ENCODE data around the gene ZSWIM2. TPM values are rescaled to one million over a fixed set of nuclear protein-coding genes. Genes with fewer than 3 reads are reported as not detected.
"Not testable (repeated sequence)": the region's sequence is repeated elsewhere in the genome, so short reads cannot be mapped to it uniquely, and the experiment has no call there.

The ZSWIM2 gene
- total RNA-seq, 1 donor from 2014 or later = not detected

DNA sequence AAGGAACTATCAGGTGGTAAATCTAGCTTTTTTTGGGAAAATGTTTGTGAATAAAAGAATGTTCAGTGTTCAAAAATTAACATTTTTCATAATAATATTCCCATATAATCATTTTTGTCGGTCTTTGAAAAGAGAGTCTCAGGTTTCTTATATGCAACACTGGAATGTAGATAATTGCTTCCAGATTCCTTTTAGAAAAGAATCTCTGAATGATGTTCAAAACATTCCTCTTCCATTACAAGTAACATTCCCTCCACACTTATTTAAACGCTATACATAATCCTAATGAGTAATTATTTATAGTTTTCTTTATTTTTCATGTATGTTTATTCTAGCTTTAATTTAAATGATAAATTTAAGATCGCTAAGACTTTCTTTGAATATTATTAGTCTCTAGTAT lies 7.0 kb downstream of the ZSWIM2 start:
- H3K27me3 ChIP-seq = no peaks in the 10 kb centered on the region
- H3K27ac ChIP-seq = no peak overlapping the region
- no peak for DNase-seq (ENCODE audit: low spot score in 2 of 2)
- H3K36me3 ChIP-seq = no peaks in the 10 kb centered on the region
- TF ChIP-seq, protein P1, sequence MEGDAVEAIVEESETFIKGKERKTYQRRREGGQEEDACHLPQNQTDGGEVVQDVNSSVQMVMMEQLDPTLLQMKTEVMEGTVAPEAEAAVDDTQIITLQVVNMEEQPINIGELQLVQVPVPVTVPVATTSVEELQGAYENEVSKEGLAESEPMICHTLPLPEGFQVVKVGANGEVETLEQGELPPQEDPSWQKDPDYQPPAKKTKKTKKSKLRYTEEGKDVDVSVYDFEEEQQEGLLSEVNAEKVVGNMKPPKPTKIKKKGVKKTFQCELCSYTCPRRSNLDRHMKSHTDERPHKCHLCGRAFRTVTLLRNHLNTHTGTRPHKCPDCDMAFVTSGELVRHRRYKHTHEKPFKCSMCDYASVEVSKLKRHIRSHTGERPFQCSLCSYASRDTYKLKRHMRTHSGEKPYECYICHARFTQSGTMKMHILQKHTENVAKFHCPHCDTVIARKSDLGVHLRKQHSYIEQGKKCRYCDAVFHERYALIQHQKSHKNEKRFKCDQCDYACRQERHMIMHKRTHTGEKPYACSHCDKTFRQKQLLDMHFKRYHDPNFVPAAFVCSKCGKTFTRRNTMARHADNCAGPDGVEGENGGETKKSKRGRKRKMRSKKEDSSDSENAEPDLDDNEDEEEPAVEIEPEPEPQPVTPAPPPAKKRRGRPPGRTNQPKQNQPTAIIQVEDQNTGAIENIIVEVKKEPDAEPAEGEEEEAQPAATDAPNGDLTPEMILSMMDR (IDR thresholded peaks at IDR 0.05) = no peak
- no peak overlapping the region for H3K4me3 ChIP-seq
- intact Hi-C loops (cut with DNase I) = no loop called here
- no peaks in the 10 kb centered on the region for H3K9me3 ChIP-seq
- H3K4me1 ChIP-seq = no peaks in the 10 kb centered on the region

DNA sequence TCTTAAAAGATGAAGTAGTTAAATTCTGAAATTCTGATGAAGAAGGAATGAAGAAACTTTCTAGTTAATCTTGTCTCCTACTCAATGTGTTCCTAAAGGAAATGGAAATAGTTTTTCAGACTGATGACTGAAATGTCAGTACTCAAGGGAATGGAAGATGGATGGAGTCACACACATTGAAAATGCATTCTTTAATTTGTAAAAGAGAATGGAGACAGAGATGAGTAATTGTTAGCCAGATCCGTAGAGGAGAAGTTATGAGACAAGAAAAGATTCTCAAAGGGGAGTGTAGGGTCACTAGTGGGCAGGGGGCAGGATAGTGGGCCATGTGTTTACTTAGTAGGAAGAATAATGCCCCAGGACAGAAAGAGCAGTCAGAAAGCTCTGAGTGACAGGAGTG lies 13.3 kb downstream of the ZSWIM2 start:
- no peak for DNase-seq (ENCODE audit: low spot score in 2 of 2)
- TF ChIP-seq, protein P1 (IDR thresholded peaks at IDR 0.05) = no peak
- intact Hi-C loops (cut with DNase I) = no loop called here
- H3K4me1 ChIP-seq = no peaks in the 10 kb centered on the region
- H3K9me3 ChIP-seq = no peaks in the 10 kb centered on the region
- no peak overlapping the region for H3K4me3 ChIP-seq
- no peaks in the 10 kb centered on the region for H3K36me3 ChIP-seq
- no peak overlapping the region for H3K27ac ChIP-seq
- H3K27me3 ChIP-seq = no peaks in the 10 kb centered on the region

DNA sequence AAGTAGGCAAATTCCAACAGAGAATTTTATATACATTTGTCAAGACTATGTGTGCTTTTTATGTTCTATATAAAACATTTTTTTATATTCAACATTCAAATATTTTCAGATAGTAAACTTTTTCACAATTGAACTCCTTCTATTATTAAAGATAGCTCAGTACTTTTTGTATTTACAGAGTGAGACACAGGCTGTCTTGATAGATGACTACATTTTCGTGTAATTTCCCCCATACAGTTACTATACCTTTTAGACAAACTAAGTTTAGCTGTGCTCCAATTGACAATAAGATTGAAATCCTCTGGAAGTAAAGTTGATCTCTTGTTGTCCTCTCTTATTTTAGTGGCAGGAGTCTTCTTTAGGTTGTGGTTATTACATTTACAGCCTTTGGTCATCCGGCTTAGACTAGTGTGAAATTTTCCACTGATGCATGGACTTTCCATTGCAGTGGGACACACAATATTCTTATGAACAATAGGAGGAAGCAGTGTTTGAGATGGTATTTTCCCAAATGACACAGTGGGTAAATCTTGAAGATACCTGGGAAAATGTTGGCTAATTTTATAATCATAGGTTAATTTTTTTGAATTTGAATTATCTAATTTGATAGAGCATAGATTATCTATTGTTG lies 21.0 kb downstream of the ZSWIM2 start:
- intact Hi-C loops (cut with DNase I) = no loop called here
- Histone ChIP-seq H3K9me3 (no peaks in the 10 kb centered on the region), H3K4me1 (no peaks in the 10 kb centered on the region), H3K4me3 (no peak overlapping the region), H3K36me3 (no peaks in the 10 kb centered on the region), H3K27me3 (no peaks in the 10 kb centered on the region), H3K27ac (no peak overlapping the region)
- DNase-seq (ENCODE audit: low spot score in 2 of 2) = no peak
- TF ChIP-seq, protein P1 (IDR thresholded peaks at IDR 0.05) = no peak

DNA sequence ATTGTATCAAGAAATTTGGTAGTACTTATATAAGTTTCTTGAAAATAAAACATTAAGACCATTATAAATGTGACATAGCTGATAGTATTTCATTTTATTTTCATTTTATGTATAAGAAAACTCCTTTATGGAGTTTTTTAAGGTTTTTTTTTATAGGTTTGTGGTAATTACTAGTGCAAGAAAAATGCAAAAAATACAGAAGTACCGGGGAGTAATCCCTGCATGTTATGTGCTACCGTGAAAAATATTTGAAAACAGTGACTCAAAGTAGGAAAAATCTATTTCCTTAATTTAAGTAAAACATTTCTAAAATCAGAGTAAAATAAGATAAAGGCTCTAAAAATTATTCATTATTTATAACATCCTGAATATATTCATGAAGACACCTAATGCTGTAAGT lies 21.6 kb downstream of the ZSWIM2 start:
- H3K27me3 ChIP-seq = no peaks in the 10 kb centered on the region
- no peaks in the 10 kb centered on the region for H3K9me3 ChIP-seq
- no peak for DNase-seq (ENCODE audit: low spot score in 2 of 2)
- H3K36me3 ChIP-seq = no peaks in the 10 kb centered on the region
- H3K4me3 ChIP-seq = no peak overlapping the region
- H3K4me1 ChIP-seq = no peaks in the 10 kb centered on the region
- intact Hi-C loops (cut with DNase I) = no loop called here
- H3K27ac ChIP-seq = no peak overlapping the region
- TF ChIP-seq, protein P1 (IDR thresholded peaks at IDR 0.05) = no peak

DNA sequence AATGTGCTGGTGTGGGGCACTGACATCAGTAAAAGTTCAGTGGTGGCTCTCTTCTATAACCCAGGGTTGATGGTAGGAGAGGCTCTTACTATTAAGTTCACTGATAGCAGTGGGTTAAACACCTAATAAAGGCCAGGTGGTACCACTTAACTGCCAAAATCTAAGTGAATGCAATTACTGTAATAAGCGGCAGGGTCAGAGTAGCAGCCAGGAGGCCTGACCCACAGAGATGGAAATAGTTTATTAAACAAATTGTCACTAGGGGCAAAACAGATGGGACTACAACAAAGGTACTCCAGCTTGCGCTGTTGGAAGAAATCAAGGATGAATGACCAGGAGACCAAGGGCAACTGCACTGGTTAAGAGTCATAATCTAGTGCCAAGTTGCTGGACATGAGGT lies 26.6 kb downstream of the ZSWIM2 start:
- DNase-seq (ENCODE audit: low spot score in 2 of 2) = no peak
- Histone ChIP-seq H3K27me3 (no peaks in the 10 kb centered on the region), H3K9me3 (no peaks in the 10 kb centered on the region), H3K4me1 (no peaks in the 10 kb centered on the region), H3K4me3 (no peak overlapping the region), H3K27ac (no peak overlapping the region), H3K36me3 (no peaks in the 10 kb centered on the region)
- intact Hi-C loops (cut with DNase I) = no loop called here
- TF ChIP-seq, protein P1 (IDR thresholded peaks at IDR 0.05) = no peak

DNA sequence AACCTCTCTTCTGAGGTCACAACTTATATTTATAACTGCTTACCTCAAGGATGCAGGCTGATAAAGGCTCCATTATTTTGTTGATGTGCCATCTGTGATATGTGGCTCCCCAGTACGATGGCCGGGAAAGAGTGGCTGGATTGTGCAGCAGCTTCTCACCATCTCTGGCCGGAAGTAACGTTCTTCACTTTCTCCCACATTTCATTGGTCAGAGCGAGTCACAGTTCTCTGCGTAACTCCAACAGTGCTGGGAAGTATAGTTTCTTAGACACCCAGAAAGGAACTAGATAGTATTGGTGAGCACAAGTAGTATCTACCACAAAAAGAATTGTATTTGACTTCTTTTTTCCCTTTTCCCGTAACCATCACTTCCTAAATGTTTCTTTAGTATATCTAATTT lies 28.7 kb downstream of the ZSWIM2 start:
- H3K4me3 ChIP-seq = no peak overlapping the region
- intact Hi-C loops (cut with DNase I) = no loop called here
- no peak for DNase-seq (ENCODE audit: low spot score in 2 of 2)
- H3K9me3 ChIP-seq = peaks cover 0 to 6% of the 10 kb centered on the region in 2 donors
- no peaks in the 10 kb centered on the region for H3K36me3 ChIP-seq
- no peak overlapping the region for H3K27ac ChIP-seq
- TF ChIP-seq, protein P1 (IDR thresholded peaks at IDR 0.05) = no peak
- H3K27me3 ChIP-seq = no peaks in the 10 kb centered on the region
- H3K4me1 ChIP-seq = no peaks in the 10 kb centered on the region

DNA sequence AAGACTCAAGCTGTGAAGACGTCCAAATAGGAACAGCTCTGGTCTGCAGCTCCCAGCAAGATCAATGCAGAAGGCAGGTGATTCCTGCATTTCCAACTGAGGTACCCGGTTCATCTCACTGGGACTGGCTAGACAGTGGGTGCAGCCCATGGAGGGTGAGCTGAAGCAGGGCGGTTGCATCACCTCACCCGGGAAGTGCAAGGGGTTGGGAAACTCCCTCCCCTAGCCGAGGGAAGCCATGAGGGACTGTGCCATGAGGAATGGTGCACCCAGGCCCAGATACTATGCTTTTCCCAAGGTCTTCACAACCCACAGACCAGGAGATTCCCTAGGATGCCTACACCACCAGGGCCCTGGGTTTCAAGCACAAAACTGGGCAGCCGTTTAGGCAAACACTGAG lies 37.2 kb downstream of the ZSWIM2 start:
- H3K27me3 ChIP-seq; H3K27ac ChIP-seq; intact Hi-C loops (cut with DNase I); H3K4me1 ChIP-seq; H3K4me3 ChIP-seq; H3K36me3 ChIP-seq; DNase-seq (ENCODE audit: low spot score in 2 of 2); H3K9me3 ChIP-seq: not testable (repeated sequence)
